Stomach (tissue), 9 donors: Measurements from ENCODE around the gene FGF6. TPM values are rescaled to one million over a fixed set of nuclear protein-coding genes. Genes with fewer than 3 reads are reported as not detected.
A peak's percentile ranks its signal among the peaks of the same experiment; 100 is the strongest.

Experiments
- DNase-seq, 2 donors: peaks; one replicate each; pipeline versions ENCODE4 v3.0.0 to v3.0.0-alpha.2; 2013 to 2019
- H3K27ac ChIP-seq, 5 donors: fragments of 200-600 bp in 4 of 5; sonication (generic) in 4 of 5; one replicate each; pipeline ENCODE4 v1.5.1; 2013 to 2019; ENCODE audit warnings: mild to moderate bottlenecking in 1 of 5, moderate library complexity in 1 of 5
- H3K27me3 ChIP-seq, 3 donors: fragments of 200-600 bp; sonication (generic); one replicate each; pipeline ENCODE4 v1.5.1; 2017 to 2019; ENCODE audit warnings: mixed run types in 1 of 3
- H3K36me3 ChIP-seq, 4 donors: fragments of 200-600 bp; sonication (generic); 1 replicate in 3 of 4; 2 replicates in 1 of 4; pipeline ENCODE4 v1.5.1; 2016 to 2019
- H3K4me1 ChIP-seq, 4 donors: fragments of 200-600 bp; sonication (generic); one replicate each; pipeline ENCODE4 v1.5.1; 2016 to 2019
- H3K4me3 ChIP-seq, 4 donors: fragments of 200-600 bp; sonication (generic) in 3 of 4; one replicate each; pipeline ENCODE4 v1.5.1; 2016 to 2019; ENCODE audit warnings: mild to moderate bottlenecking in 1 of 4
- H3K9me3 ChIP-seq, 4 donors: fragments of 200-600 bp; sonication (generic); one replicate each; pipeline ENCODE4 v1.5.1; 2016 to 2019
- EP300 ChIP-seq: sonication (generic); formaldehyde crosslinking; IDR thresholded peaks from one replicate; pipeline ENCODE4 v1.6.1; 2017; ENCODE audit warnings: antibody characterized with exemption
- POLR2A ChIP-seq, 4 donors: fragments of 450-650 bp; IDR thresholded peaks; one replicate each; pipeline ENCODE4 v1.6.1; 2016; ENCODE audit warnings: antibody characterized with exemption in 4 of 4, control low read depth in 2 of 4, mild to moderate bottlenecking in 1 of 4, moderate library complexity in 1 of 4
- POLR2AphosphoS5 ChIP-seq, 3 donors: sonication (generic); formaldehyde crosslinking; IDR thresholded peaks; one replicate each; pipeline ENCODE4 v1.6.1; 2016; ENCODE audit warnings: antibody characterized with exemption in 3 of 3
- WGBS, 5 donors: extraction: QIAGEN DNeasy Blood & Tissue Kit in 3 of 5; methylation state at CpG; one replicate each; pipeline versions ENCODE4 v1.1.5 to v1.1.7; 2013 to 2018; 5-methylcytosine and 5-hydroxymethylcytosine counted together
- intact Hi-C: fragments of 100-400 bp; cut with DNase I; formaldehyde crosslinking; loops from one replicate; pipeline ENCODE4 v1.15.1; 2023; ENCODE audit warnings: low total_unique reads
- polyA plus RNA-seq, 3 donors: library from polyadenylated mRNA; stranded (reverse); fragments of 200-250 nt; gene quantifications; one replicate each; pipeline ENCODE4 v1.2.3, GENCODE V29; 2013
- total RNA-seq, 5 donors: library from RNA; depleted of rRNA; stranded (reverse); fragments of >200 nt; gene quantifications; one replicate each; pipeline versions ENCODE4 v1.1.0 to v1.2.3, GENCODE V29; 2014 to 2016
- TF ChIP-seq, protein P1 (sequence below), 7 experiments: fragments of 450-650 bp in 4 of 7; fragments of 200-600 bp in 3 of 7; sonication (generic) in 3 of 7; IDR thresholded peaks; one replicate each; pipeline ENCODE4 v1.5.1; 2016 to 2019; ENCODE audit warnings: antibody characterized with exemption in 7 of 7, control low read depth in 2 of 7, mild to moderate bottlenecking in 1 of 7
- donor health status: healthy with polysubstance abuse.
- donor health status: Bipolar disorder and iron deficiency.
- donor health status: healthy.

Gene FGF6
- total and polyA plus RNA-seq, 8 donors = not detected

DNA sequence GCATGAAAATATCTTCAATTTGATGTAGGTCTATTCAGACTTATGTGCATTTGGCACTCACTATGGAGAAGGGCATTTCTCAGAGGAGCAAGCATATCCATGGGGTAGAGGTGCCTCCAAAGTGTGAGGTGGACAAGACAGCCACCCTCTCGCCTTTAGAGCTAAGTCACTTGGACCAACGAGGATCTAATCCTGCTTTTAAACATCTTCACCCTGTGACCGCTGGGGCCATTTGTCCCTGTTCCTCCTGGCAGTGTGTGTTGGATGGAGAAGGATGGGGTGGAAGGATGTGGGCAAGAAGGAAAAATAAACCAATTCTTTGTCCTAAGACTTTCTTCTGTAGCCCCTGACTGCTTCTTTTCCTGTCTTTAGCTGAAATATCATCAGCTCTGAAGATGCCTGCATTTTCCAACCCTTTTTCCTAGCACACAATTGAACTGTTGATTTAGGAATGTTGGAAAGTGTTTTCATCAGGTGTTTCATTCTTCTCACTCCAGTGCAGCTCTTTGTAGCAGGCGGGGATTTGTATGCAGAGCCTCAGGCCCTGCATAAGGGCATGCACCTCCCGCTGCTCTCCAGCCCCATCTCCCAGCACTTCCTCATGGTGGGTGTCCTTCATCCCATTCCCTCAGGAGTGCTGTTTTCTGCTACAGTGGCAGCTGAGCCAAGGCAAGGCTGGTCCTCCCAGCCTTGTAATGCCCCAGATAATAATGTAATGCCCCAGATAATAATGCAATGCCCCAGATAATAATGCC, 5.3 kb downstream of the FGF6 start:
- Histone ChIP-seq H3K9me3 (no peaks in the 10 kb centered on the region), H3K27me3 (peaks cover 0 to 41% (median 10%) of the 10 kb centered on the region in 3 donors), H3K36me3 (no peaks in the 10 kb centered on the region), H3K27ac (no peak overlapping the region), H3K4me3 (no peak overlapping the region), H3K4me1 (no peaks in the 10 kb centered on the region)
- no peak for TF ChIP-seq POLR2AphosphoS5 (IDR thresholded peaks at IDR 0.05)
- no peak for TF ChIP-seq EP300
- TF ChIP-seq, protein P1, sequence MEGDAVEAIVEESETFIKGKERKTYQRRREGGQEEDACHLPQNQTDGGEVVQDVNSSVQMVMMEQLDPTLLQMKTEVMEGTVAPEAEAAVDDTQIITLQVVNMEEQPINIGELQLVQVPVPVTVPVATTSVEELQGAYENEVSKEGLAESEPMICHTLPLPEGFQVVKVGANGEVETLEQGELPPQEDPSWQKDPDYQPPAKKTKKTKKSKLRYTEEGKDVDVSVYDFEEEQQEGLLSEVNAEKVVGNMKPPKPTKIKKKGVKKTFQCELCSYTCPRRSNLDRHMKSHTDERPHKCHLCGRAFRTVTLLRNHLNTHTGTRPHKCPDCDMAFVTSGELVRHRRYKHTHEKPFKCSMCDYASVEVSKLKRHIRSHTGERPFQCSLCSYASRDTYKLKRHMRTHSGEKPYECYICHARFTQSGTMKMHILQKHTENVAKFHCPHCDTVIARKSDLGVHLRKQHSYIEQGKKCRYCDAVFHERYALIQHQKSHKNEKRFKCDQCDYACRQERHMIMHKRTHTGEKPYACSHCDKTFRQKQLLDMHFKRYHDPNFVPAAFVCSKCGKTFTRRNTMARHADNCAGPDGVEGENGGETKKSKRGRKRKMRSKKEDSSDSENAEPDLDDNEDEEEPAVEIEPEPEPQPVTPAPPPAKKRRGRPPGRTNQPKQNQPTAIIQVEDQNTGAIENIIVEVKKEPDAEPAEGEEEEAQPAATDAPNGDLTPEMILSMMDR (IDR thresholded peaks at IDR 0.05) = no peak
- TF ChIP-seq POLR2A (IDR thresholded peaks at IDR 0.05) = no peak
- DNase-seq = no peak
- intact Hi-C loops = no loop called here
- WGBS, 5 donors = 55 to 73% (median 65%) methylated on average over 5 of the region's 5 CpGs

DNA sequence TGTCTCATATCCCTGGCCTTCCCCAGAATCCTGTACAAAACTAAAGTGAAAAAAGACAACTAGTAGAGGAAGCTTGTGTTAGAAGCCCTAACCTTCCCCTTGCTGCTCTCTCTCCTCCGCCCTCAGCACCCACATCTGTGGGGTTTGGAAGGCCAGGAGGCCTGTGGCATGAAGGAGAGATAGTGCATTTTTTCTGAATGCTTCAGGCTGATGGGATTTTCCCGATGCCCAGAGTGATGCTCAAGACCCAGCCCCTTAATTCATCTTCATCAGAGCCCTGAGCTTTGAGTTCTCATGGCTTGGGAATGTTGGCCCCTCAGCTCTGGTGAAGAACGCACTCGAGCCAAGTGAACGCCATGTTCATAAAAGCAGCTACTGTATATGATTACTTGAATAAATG, 5.9 kb downstream of the FGF6 start:
- Histone ChIP-seq H3K4me1 (no peaks in the 10 kb centered on the region), H3K36me3 (no peaks in the 10 kb centered on the region), H3K27ac (no peak overlapping the region), H3K4me3 (no peak overlapping the region), H3K27me3 (peaks cover 0 to 41% (median 10%) of the 10 kb centered on the region in 3 donors), H3K9me3 (no peaks in the 10 kb centered on the region)
- TF ChIP-seq, protein P1 (IDR thresholded peaks at IDR 0.05) = no peak
- TF ChIP-seq POLR2A (IDR thresholded peaks at IDR 0.05) (no peak), EP300 (no peak), POLR2AphosphoS5 (IDR thresholded peaks at IDR 0.05) (no peak)
- no peak for DNase-seq
- WGBS, 5 donors = 44 to 70% (median 65%) methylated on average over 5 of the region's 5 CpGs
- intact Hi-C loops = no loop called here

DNA sequence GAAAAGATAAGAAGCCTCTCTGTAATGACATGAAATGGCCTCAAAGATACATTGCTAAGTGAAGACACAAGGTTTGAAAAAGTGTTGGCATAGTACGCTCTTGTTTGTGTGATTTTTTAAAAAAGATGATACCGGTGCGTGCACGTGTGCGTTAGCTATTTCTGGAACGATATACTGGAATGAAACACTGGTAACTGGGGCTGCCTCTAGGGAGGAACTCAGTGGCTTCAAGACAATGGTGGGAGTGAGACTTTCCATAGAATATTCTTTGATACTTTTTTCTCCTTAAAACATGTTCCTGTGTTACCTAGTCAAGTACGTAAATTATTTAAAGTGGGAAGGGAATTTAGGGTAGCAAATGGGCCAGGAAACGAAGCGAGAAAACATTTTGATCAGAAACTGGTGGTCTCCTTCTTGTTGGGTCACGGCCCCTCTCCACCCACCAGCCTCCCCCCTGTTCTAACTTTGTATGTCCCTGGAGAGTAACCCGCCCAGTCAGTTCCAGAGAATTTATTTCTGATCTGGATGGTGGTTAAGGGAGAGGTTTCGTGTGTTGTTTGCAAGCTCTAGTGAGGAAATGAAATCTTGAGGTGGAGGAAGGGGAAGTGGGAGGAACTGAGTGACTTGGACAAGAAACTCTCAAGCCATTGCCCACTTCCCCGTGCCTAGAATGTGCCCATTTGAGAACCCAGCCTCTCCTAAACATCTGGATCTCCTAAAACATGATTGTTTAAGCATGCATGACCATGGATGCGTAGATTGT, 6.6 kb downstream of the FGF6 start:
- H3K27me3 ChIP-seq = peaks cover 0 to 41% (median 10%) of the 10 kb centered on the region in 3 donors

DNA sequence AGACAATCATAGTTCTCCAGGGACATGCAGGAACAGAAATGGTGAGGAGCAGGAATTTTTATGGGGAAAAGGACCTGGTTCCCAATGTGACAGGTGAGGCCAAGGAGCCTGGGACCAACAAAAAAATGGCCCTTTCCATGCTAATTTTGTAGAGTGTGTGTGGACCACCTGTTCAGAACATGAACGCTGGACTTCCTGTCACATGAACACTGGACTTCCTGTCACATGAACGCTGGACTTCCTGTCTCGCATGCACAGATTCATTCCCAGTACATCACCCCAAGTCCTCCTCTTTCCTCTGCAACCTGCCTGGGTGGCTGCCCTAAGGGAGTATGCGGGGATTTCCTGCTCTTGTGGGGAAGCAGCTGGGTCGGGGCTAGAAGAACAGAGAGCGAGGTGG, 10.1 kb downstream of the FGF6 start:
- H3K4me1 ChIP-seq = no peaks in the 10 kb centered on the region
- H3K27me3 ChIP-seq = peaks cover 0 to 26% (median 0%) of the 10 kb centered on the region in 3 donors
- no peaks in the 10 kb centered on the region for H3K9me3 ChIP-seq
- WGBS, 5 donors = 75 to 85% (median 81%) methylated on average over 6 of the region's 6 CpGs
- no peak overlapping the region for H3K27ac ChIP-seq
- no peak overlapping the region for H3K4me3 ChIP-seq
- TF ChIP-seq POLR2A (IDR thresholded peaks at IDR 0.05) (no peak), EP300 (no peak), POLR2AphosphoS5 (IDR thresholded peaks at IDR 0.05) (no peak)
- TF ChIP-seq, protein P1 (IDR thresholded peaks at IDR 0.05) = no peak
- intact Hi-C loops = no loop called here
- no peaks in the 10 kb centered on the region for H3K36me3 ChIP-seq
- no peak for DNase-seq

More for the DNA sequence above, 6.6 kb downstream of the FGF6 start:
- Histone ChIP-seq H3K36me3 (no peaks in the 10 kb centered on the region), H3K27ac (no peak overlapping the region), H3K9me3 (no peaks in the 10 kb centered on the region), H3K4me3 (no peak overlapping the region), H3K4me1 (no peaks in the 10 kb centered on the region)
- TF ChIP-seq, protein P1 (IDR thresholded peaks at IDR 0.05) = no peak
- no peak for TF ChIP-seq POLR2A (IDR thresholded peaks at IDR 0.05)
- TF ChIP-seq POLR2AphosphoS5 (IDR thresholded peaks at IDR 0.05) = no peak
- TF ChIP-seq EP300 = no peak
- peak in 1 of 2 donors; percentile 40 for DNase-seq
- 73 to 78% (median 75%) methylated on average over 14 of the region's 14 CpGs for WGBS, 5 donors
- intact Hi-C loops = no loop called here
